GM06990 (cell line): Measurements from ENCODE around the gene GIPC1.

Experiments
- DNase-seq: peaks from one replicate; pipeline ENCODE4 v3.0.0-alpha.2; 2011; ENCODE audit not compliant: insufficient read length; ENCODE audit errors: extremely low read depth
- H3K27me3 ChIP-seq: replicated peaks from 2 replicates; pipeline ENCODE4 v1.6.0; 2011; ENCODE audit warnings: low read length; ENCODE audit not compliant: control insufficient read depth, insufficient read depth
- H3K36me3 ChIP-seq: 2 replicates; pipeline ENCODE4 v1.5.1; 2011; ENCODE audit warnings: low read length; ENCODE audit not compliant: control insufficient read depth, insufficient read depth
- H3K4me3 ChIP-seq: replicated peaks from 2 replicates; pipeline ENCODE4 v1.5.1; 2011; ENCODE audit warnings: low read depth, mild to moderate bottlenecking, control low read depth, low read length
- TF ChIP-seq, protein P1 (sequence below): IDR thresholded peaks from 2 replicates; pipeline ENCODE4 v1.5.1; 2011; ENCODE audit warnings: low read length, control low read depth, mild to moderate bottlenecking, inconsistent platforms; ENCODE audit not compliant: insufficient read depth, poor library complexity, severe bottlenecking

The GIPC1 gene

GRCh38 chr19:14516048-14516534 lies 20.2 kb upstream of the GIPC1 start:
- DNase-seq: no peak
- Histone ChIP-seq H3K4me3 (peak overlapping the region; percentile 91), H3K27me3 (no peaks in the 10 kb centered on the region), H3K36me3 (peaks cover 11% of the 10 kb centered on the region)
- TF ChIP-seq, protein P1, sequence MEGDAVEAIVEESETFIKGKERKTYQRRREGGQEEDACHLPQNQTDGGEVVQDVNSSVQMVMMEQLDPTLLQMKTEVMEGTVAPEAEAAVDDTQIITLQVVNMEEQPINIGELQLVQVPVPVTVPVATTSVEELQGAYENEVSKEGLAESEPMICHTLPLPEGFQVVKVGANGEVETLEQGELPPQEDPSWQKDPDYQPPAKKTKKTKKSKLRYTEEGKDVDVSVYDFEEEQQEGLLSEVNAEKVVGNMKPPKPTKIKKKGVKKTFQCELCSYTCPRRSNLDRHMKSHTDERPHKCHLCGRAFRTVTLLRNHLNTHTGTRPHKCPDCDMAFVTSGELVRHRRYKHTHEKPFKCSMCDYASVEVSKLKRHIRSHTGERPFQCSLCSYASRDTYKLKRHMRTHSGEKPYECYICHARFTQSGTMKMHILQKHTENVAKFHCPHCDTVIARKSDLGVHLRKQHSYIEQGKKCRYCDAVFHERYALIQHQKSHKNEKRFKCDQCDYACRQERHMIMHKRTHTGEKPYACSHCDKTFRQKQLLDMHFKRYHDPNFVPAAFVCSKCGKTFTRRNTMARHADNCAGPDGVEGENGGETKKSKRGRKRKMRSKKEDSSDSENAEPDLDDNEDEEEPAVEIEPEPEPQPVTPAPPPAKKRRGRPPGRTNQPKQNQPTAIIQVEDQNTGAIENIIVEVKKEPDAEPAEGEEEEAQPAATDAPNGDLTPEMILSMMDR: no peak

GRCh38 chr19:14515501-14516047 lies 19.6 kb upstream of the GIPC1 start:
- no peaks in the 10 kb centered on the region for H3K27me3 ChIP-seq
- TF ChIP-seq, protein P1: no peak
- no peak for DNase-seq
- peaks cover 11% of the 10 kb centered on the region for H3K36me3 ChIP-seq
- no peak overlapping the region for H3K4me3 ChIP-seq

GRCh38 chr19:14514215-14514863 lies 18.4 kb upstream of the GIPC1 start:
- TF ChIP-seq, protein P1: no peak
- Histone ChIP-seq H3K36me3 (peaks cover 11% of the 10 kb centered on the region), H3K4me3 (no peak overlapping the region), H3K27me3 (no peaks in the 10 kb centered on the region)
- no peak for DNase-seq

GRCh38 chr19:14512406-14512961 lies 16.6 kb upstream of the GIPC1 start:
- Histone ChIP-seq H3K4me3 (no peak overlapping the region), H3K27me3 (no peaks in the 10 kb centered on the region), H3K36me3 (peaks cover 11% of the 10 kb centered on the region)
- no peak for DNase-seq
- TF ChIP-seq, protein P1: no peak

GRCh38 chr19:14511229-14511593 lies 15.3 kb upstream of the GIPC1 start:
- Histone ChIP-seq H3K27me3 (no peaks in the 10 kb centered on the region), H3K36me3 (peaks cover 11% of the 10 kb centered on the region), H3K4me3 (no peak overlapping the region)
- DNase-seq: no peak
- TF ChIP-seq, protein P1: no peak
